G401.6 (cell line): ENCODE results near the gene MESD.
"Not testable (repeated sequence)": the region's sequence is repeated elsewhere in the genome, so short reads cannot be mapped to it uniquely, and the experiment has no call there.

Experiments used
- FAIRE-seq: peaks from 2 replicates; lab custom pipeline; 2012; peaks lifted over from hg19 to GRCh38; lab: Jason Lieb, UNC

MESD gene

GRCh38 chr15:80989081-80989517, 520 bp downstream of the MESD start:
- no peak for FAIRE-seq

GRCh38 chr15:80988148-80988796, 1.3 kb downstream of the MESD start:
- no peak for FAIRE-seq

DNA sequence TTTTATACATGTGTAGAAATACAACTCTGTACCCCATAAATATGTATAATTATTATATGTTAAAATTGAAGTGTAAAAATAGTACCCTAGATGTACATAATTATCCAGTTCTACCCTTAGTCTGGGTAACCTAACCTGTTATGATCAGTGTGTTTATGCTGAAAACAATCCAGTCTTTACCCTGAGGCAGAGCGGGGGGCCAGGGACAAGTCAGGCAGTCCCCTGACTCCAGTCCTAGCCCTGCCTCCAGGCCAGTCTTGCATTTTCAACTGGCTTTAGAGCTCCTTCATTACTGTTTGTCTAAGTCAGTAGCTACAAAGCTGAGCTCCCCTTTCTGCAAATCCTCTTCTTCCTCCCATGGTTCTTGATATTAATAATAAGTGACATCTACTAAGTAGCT, 3.1 kb downstream of the MESD start:
- FAIRE-seq = no peak

GRCh38 chr15:80985981-80986380, 3.6 kb downstream of the MESD start:
- FAIRE-seq = no peak

DNA sequence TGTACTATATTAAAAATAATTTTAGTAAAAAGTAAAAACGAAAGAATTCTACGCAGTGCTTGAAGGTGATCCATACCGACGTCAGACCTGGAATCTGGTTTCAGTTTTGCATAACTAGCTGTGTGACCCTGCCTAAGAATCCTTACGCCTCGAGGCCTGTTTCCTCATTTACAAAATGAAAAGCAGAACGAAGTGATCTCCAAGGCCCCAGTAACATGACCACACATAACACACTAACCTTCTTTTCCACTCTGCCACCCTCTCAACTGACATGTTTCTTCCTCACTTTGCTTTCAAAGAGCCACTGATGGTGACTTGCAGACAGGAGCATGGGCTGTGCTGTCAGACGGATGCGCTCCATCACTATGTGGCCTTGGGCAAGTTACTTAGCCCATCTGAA, 4.8 kb downstream of the MESD start:
- FAIRE-seq = no peak

DNA sequence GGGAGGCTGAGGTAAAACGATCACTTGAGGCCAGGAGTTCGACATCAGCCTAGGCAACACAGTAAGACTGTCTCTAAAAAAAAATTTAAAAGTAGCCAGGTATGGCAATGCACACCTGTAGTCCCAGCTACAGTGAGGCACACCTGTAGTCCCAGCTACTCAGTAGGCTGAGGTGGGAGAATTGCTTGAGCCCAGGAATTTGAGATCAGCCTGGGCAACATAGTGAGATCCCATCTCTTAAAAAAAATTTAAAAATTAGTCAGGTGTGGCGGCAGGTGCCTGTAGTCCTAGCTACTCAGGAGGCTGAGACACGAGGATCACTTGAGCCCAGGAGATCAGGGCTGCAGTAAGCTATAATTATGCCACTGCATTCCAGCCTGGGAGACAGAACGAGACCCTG, 6.8 kb downstream of the MESD start:
- FAIRE-seq = no peak

GRCh38 chr15:80982205-80982604, 7.4 kb downstream of the MESD start:
- no peak for FAIRE-seq

DNA sequence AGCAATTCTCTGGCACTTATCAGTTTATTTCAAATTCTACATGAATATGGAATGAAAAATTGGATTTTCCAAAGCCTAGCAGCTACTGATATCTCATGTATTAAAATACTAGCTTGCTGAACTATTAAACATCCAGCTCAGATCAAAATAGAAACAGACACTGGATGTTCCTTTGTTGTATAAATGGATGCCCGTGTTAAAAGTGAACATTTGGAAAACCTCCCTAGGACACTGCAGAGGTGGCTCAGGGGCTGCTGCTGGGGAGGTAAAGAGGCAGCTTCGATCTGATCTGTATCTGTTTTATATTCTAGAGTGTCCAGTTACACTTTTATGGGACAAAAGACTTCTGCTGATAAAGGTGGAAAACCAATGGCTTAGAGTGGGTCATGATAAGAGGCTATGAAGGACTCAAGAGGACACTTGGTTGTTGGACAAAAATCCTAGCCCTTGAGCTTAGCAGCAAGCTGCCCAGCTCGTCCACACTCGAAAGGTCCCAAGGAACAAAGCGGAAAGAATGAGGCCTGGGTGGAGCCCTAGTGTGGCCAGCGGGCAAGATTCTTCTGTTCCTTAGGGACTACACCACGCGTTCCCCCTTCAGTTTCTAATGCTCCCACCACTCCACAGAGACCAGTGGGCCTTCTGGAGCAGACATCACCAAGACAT, 9.9 kb downstream of the MESD start:
- FAIRE-seq = no peak

GRCh38 chr15:80978685-80979329, 10.8 kb downstream of the MESD start:
- no peak for FAIRE-seq

- no peak for FAIRE-seq
Observed at GRCh38 chr15:80977627-80978036, 12.0 kb downstream of the MESD start.

- no peak for FAIRE-seq
Observed at GRCh38 chr15:80976851-80977250, 12.8 kb downstream of the MESD start.

DNA sequence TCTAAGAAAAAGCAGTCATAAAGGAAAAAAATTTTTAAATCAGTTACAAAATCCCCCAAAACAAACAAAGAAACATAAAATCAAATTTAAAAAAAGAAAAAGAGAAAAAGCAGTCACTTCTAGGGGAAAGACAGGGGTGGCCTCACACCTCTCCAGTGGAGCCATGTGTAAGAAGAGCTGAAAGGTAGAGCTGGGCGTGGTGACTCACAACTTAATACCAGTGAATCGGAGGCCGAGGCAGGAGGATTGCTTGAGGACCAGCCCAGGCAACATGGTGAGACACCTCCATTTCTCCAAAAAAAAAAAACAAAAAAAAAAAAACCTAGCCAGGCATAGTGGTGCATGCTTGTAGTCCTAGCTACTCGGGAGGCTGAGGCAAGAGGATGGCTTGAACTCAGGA, 14.7 kb downstream of the MESD start:
- no peak for FAIRE-seq

GRCh38 chr15:80972276-80972675, 17.3 kb downstream of the MESD start:
- FAIRE-seq = no peak

DNA sequence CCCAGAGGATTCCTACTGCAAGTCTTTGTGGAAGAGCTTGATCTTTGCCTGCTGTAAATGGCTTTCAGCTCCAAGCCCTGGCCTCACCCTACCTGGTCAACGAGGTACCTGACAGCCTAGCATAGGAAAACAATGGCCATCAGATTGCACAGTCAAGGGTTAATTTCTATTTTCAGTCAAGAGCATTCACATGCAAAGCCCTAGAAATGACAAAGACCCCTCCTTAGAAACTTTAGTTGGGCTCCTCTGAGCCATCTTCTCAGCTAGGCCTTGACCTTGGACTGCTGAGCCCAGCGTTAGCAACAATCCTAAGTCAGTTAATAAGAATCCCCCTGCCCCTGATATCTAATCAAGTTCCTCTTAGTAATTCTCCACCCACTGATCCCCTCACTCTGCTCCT, 18.5 kb downstream of the MESD start:
- FAIRE-seq = no peak

GRCh38 chr15:80970658-80971057, 19.0 kb downstream of the MESD start:
- no peak for FAIRE-seq

DNA sequence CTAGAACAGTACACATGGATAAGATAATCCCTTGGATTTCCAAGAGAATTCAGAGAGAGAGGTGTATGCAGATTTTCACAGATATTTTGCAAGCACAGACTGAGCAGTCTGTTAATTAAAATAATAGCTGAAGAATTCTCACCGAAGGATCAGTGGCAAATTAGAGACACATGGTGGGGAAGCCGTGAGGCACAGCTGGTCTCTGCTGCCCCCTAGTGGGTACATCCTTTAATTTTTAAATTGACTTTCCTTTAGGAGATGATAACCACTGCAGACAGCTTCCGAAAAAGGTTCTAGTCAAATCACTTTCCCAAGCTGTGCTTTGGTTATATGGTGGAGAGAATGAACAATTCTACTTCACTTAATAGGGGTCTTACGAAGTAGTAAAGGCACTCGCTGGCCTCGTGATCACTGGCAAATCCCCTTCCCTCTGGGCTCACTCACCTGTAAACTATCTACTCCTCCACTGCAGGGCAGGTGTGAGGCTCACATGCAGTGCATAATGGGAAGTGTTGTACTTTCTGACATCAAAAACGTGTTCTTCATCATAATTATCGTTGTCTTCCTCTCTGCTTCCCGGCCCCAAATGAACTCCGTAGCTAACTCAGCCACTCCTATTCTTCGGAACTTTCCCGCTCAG, 19.5 kb downstream of the MESD start:
- FAIRE-seq = peak; percentile 63

GRCh38 chr15:80969316-80969715, 20.3 kb downstream of the MESD start:
- no peak for FAIRE-seq

- no peak for FAIRE-seq
Observed at GRCh38 chr15:80967991-80968510, 21.6 kb downstream of the MESD start.

DNA sequence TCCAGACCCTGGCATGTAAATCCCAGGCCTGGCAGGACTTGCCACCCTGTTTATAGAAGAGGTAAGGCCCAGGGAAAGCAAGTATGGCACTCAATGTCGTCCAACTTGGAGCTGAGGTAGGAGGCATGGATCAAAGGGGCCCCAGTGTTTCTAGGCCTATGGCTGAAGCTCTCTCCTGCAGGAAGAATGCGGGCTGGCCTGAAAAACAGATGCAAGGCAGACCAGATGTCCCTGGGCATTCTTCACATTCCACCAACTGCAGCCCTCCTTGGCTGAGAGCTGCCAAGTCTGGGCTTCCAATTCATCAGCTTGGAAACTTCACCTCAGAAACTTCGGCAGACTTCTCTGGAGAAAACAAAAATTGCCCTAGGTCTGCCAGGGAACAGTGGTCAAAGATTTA, 22.2 kb downstream of the MESD start:
- no peak for FAIRE-seq

DNA sequence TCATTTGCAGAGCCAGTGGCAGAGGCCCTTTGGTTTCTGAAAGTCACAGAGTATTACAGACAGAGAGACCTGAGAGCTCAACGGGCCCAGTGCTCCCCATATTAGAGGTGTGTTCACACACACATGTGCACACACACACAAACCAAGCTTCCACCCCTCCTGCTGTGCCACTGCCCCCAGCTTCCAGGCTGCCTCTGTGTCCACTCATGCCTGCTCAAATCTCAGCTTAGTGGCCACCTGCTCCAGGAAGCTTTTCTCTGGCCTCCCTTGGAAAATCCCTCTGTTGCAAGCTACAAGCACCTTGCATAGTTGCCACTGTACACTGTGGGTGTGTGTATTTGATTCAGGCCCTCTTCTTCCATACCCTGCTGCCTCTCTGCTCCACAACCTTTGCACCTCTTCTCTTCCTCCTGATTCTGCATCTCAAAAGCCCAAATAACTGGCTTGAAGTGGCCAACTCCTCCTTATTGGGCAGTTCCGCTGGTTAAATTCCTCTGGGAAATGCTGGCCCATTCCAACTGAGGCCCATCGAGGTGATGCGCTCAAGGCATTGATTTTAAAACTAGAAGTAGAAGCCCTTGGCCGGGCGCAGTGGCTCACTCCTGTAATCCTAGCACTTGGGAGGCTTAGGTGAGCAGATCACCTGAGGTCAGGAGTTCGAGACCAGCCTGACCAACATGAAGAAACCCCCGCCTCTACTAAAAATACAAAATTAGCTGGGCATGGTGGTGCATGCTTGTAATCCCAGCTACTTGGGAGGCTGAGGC, 23.0 kb downstream of the MESD start:
- no peak for FAIRE-seq

- not testable (repeated sequence) for FAIRE-seq
Observed at GRCh38 chr15:80965454-80965853, 24.2 kb downstream of the MESD start.

- no peak for FAIRE-seq
Observed at GRCh38 chr15:80958818-80959495, 30.7 kb downstream of the MESD start.
